ENCODE results near the gene COL4A6. TPM values are rescaled to one million over a fixed set of nuclear protein-coding genes. Genes with fewer than 3 reads are reported as not detected.

Gene COL4A6
- total and polyA plus RNA-seq, 2 of the 8 experiments (the other 6 are each of a cell fraction or from before 2014, with no cell fraction given) = 5.9 to 11.8 TPM

DNA sequence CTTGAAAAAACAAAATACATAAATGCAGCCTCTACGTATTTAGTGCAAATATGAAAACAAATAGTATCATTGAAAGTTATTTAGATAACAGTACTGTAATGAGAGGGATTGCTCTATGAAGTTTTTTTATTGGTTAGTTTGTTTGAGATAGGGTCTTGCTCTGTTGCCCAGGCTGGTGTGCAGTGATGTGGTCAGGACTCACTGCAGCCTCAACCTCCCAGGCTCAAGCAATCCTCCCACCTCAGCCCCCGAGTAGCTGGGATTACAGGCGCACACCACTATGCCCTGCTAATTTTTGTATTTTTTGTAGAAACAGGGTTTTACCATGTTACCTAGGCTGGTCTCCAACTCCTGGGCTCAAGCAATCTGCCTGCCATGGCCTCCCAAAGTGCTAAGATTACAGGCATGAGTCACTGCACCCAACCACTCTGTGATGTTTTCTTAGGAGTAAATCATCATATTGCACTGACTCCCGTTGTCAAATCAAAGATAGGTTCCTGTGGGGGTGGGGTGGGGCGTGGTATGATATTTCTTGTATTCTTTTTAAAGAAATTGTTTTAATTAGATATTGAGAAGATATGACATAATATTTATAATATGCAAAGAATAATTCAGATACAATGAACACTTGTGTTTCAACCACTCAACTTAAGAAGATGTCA is 270.9 kb downstream of the COL4A6 start (continued):
- TF ChIP-seq CREB1 (IDR thresholded peaks at IDR 0.05) (no peak), POU5F1 (IDR thresholded peaks at IDR 0.05; ENCODE audit: low read depth, low read length) (no peak), ZNF274 (IDR thresholded peaks at IDR 0.05; ENCODE audit: borderline replicate concordance, extremely low read depth, low read length) (no peak), SIN3A (conservative IDR thresholded peaks at IDR 0.05 in 1 of 2, IDR thresholded peaks at IDR 0.05 in 1 of 2; ENCODE audit: low read depth in 1 of 2, low read length in 2 of 2) (no peak)

Measured in H1 (cell line).